ENCODE measurements around the gene NTM.
"Not testable (repeated sequence)": the region's sequence is repeated elsewhere in the genome, so short reads cannot be mapped to it uniquely, and the experiment has no call there.

The NTM gene

GRCh38 chr11:131463649-131464425 is 93.4 kb downstream of the NTM start:
- DNase-seq (ENCODE audit: low read depth in 2 of 2): no peak

DNA sequence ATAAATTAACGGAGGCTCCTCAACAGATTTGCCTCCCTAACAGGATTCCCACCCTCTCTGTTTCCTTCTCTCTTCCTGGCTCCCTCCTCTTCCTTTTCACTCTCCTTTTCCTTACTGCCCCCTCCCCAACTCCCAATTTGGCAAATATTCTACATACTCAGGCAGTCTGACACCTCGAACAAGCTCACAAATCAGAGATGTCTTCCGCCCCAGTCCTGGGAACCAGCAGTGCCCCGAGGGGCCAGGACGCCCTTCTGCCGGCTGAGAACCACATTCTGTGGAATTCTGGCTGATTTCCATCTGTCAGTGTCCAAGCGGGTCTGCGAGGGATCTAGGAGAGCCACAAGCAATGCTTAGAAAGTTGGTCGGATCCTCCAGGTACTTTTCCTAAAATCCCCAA is 94.0 kb downstream of the NTM start:
- DNase-seq (ENCODE audit: low read depth in 2 of 2): no peak

DNA sequence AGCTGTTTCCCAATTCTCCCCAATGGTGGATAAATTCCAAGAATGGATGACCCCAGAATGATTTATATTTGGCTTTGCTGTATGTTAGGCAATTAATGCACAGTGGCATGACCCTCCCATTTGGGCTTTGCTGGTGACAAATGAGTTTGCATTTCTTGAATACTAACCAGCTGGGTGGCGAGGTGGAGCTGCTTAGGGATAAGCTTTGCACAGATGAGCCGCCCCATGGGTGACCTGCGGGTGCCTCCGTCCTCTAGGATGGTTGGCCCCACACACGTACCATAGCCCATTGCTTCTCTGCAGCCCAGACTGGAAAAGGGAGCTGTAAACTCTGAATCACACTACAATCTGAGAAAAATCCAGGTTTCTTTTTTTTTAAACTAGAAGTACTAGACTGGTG is 94.6 kb downstream of the NTM start:
- DNase-seq (ENCODE audit: low read depth in 2 of 2): no peak

DNA sequence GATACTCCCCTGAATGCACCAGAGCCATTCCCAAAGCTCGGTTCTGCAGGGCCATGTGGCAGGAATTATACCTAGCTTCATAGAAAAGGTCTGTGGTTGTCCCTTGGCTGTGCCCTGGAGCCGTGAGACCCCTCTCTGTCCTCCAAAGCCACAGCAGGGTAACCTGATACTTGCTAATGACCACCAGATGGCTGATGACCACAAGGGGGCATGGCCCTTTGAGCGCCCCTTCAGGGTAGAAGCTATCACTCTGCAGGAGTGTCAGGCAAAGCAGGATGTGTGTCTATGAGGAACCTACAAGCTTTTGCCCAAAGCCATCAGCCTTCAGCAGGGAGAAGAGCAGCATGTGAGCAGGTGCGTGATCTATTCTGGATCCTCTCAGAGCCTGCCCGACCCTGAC is 95.3 kb downstream of the NTM start:
- no peak for DNase-seq (ENCODE audit: low read depth in 2 of 2)

GRCh38 chr11:131467645-131468394 is 97.4 kb downstream of the NTM start:
- DNase-seq (ENCODE audit: low read depth in 2 of 2): no peak

- no peak for DNase-seq (ENCODE audit: low read depth in 2 of 2)
Observed at GRCh38 chr11:131468565-131468964, 98.2 kb downstream of the NTM start.

DNA sequence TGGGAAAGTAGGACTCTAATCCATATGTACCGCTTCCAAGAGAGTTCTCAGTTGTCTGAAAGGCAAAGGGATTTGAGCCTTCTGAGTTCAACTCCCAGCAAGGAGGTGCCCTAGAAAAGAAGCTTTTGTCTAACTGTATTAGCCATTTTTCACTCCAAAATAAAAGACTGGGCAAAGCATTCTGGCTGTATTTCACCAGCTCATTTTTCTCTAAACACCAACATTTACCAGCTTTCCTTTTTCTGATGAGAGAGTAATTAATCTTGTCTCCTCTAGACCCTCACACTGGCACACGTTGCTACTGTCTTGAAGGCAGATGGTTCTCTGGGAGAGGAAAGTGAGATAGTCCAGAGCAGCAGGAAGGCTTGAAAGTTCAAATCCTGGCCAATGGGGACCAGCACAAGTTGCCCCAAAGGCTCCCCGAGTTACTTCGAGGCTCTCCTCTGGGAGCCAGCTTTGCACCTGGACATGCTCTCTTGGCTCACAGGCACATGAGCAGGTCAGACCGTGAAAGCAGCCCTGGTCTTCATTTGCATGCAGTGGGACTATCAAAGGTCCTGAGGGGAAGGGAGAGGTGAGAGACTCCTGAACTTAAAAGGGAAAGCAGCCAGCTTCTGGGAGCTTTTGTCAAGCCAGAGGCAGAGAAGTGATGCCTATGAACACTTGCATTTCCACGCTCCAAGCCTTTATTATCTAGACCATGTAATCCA is 100.0 kb downstream of the NTM start:
- DNase-seq (ENCODE audit: low read depth in 2 of 2): no peak

DNA sequence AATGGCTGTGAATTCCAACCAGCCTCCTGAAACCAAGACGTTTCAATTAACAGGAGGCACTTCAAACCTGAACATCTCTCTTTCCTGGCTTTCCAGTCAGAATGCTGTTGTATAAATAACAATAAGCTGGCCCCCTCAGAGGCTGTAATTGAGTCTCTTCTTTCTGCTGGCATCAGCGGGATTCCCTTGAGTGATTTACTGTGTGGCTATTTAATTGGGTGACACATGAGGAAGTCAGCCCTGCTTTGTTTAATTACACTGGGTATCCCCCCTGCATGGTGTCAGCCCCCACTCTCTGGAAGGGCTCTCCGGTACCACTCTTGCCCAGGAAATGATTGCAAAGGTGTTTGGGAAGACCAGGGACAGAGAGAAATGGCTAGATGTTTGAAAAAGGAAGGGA is 101.6 kb downstream of the NTM start:
- no peak for DNase-seq (ENCODE audit: low read depth in 2 of 2)

GRCh38 chr11:131474947-131475346 is 104.5 kb downstream of the NTM start:
- no peak for DNase-seq (ENCODE audit: low read depth in 2 of 2)

DNA sequence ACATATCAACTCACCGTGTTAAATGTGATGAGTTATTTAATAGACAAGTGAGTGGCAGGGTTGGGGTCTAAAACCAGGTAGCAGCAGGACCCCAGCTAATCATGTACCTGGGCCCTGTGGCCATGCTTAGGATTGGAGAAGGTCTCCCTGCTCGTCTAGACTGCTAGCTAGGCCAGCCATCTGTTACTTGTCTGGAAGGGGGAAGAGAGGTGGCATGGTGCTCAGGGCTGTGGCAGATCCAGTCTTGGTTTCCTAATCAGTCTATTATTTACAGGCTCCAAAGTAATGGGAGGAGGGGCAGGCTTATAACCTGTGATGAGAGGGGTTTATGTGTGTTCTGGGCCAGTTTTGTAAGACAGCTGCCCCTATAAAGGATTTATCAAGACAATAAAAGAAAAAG is 105.9 kb downstream of the NTM start:
- DNase-seq (ENCODE audit: low read depth in 2 of 2): no peak

DNA sequence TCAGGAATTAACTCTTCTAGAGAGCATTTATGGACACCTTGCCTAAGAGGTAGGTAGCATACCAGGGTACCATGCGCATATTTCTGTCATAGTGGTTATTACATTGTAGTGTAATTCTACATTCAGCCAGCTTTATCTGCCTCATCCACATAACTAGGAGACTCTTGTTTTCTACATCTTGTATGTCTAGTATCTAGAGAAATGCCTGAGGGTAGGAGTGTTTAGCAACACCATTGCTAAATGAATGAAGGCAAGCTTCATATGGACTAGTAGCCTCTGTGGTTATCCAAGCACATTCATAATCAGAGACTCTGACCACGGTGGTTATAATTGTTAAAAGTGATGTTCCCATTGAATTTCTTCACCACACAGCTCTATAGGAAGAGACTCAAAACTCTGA is 107.9 kb downstream of the NTM start:
- no peak for DNase-seq (ENCODE audit: low read depth in 2 of 2)

DNA sequence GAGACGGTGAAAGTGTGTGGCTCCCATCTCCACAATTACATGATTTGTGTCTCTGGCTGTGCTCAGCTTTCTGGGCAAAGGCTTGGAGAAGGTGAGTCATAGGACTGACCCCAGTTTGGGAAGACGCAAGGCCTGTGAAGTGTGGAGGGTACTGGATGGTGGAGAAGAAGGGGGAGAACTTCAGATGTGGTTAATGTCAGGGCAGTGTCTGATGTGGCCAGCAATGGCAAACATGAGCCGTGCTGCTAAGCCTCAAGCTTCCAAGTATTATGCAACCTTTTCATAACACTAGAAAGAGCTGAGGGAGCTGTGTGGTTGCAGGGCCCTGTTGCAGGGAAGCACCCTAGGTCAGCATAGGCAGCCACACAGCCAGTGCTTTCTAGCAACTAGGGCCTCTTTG is 110.9 kb downstream of the NTM start:
- DNase-seq (ENCODE audit: low read depth in 2 of 2): no peak

- DNase-seq (ENCODE audit: low read depth in 2 of 2): no peak
Observed at GRCh38 chr11:131481971-131482370, 111.6 kb downstream of the NTM start.

DNA sequence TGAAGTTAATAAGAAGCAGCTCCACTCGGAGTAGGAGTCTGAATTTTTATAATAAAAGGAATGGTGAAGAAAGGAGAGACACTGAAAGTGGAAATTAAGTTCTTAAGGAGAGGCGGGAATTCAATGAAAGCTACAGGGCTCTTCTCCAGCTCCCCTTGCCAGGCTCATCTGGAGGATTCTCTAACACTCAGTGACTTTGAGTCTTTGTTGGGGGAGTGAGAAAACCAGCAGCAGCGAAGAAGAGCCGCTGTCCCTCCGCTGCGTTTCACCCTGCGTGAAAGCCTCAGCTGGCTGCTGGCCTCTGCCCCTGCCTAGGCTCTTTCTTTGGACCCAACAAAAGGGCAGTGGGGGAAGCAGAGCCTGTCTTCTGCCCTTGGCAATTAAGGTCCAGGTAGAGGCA is 113.0 kb downstream of the NTM start:
- no peak for DNase-seq (ENCODE audit: low read depth in 2 of 2)

- DNase-seq (ENCODE audit: low read depth in 2 of 2): no peak
Observed at GRCh38 chr11:131483877-131484276, 113.5 kb downstream of the NTM start.

DNA sequence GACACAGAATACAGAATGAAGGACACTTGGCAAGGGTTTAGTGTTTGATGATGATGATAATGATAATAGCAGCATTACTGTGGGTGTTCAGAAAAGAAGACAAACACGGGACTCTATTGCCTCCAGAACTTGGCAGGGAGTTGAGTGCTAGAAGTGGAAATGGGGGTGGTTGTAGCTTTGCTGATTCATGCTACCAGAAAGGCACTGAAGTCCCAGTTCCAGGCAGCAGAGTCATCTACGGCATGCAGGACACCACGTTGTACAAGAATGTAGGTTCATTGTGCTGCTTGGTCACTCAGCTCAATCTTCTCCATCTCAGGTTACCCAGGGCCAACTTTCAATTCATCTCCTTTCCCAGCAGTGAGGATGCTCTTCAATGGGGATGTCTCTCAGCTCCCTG is 115.7 kb downstream of the NTM start:
- no peak for DNase-seq (ENCODE audit: low read depth in 2 of 2)

- no peak for DNase-seq (ENCODE audit: low read depth in 2 of 2)
Observed at GRCh38 chr11:131486937-131487635, 116.7 kb downstream of the NTM start.

DNA sequence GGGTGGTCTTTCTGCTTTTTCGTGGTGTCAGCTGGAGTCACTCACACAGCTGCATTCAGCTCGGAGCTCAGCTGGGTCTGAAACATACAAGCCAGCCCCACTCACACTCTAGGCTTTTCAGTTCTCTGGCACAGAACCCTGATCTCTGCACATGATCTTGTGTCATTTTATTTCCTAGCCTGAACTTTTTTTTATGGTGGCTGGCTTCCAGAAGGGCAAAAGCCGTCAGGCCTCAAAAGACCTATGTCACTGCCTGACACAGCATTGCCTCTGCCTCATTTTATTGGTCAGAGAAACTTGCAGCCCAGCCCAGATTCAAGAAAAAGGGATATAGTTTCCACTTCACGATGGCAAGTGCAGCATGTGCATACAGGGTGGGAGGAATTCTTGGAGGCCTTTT is 117.8 kb downstream of the NTM start:
- DNase-seq (ENCODE audit: low read depth in 2 of 2): no peak

DNA sequence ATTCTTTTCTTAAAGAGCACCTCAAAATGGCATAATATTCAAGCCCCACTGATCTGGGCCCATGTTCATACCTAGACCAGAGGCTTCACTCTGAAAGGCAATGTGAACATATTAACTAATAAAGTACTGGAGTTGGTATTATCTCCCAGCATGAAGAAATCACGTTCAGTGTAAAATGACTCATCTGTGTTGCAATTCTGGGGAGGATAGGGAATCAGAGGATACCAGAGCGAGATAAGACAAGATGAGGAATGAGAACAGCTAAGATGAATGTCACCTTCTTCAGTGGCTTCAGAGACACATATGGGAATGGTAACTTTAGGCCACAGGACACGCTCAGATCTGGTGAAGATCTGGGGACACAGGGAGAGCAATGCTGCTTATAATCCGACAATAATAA is 121.1 kb downstream of the NTM start:
- no peak for DNase-seq (ENCODE audit: low read depth in 2 of 2)

GRCh38 chr11:131495423-131495822 is 125.0 kb downstream of the NTM start:
- no peak for DNase-seq (ENCODE audit: low read depth in 2 of 2)

- not testable (repeated sequence) for DNase-seq (ENCODE audit: low read depth in 2 of 2)
Observed at GRCh38 chr11:131497686-131498085, 127.3 kb downstream of the NTM start.

GRCh38 chr11:131498631-131499160 is 128.3 kb downstream of the NTM start:
- no peak for DNase-seq (ENCODE audit: low read depth in 2 of 2)
